GM18951 (cell line): Measurements from ENCODE around the gene FADS1.

Experiments
- POLR2A ChIP-seq: IDR thresholded peaks from 4 replicates; pipeline ENCODE4 v1.6.1; 2011; ENCODE audit warnings: mild to moderate bottlenecking; ENCODE audit not compliant: insufficient read length, insufficient read depth; ENCODE audit errors: extremely low read depth
- in situ Hi-C: fragments of 300-500 bp; cut with MboI; formaldehyde crosslinking; loops from one replicate; pipeline ENCODE4 v1.12.0; 2022; ENCODE audit warnings: low sequenced_read_pairs, mixed read lengths, inconsistent platforms; ENCODE audit not compliant: unreplicated experiment

The FADS1 gene

DNA sequence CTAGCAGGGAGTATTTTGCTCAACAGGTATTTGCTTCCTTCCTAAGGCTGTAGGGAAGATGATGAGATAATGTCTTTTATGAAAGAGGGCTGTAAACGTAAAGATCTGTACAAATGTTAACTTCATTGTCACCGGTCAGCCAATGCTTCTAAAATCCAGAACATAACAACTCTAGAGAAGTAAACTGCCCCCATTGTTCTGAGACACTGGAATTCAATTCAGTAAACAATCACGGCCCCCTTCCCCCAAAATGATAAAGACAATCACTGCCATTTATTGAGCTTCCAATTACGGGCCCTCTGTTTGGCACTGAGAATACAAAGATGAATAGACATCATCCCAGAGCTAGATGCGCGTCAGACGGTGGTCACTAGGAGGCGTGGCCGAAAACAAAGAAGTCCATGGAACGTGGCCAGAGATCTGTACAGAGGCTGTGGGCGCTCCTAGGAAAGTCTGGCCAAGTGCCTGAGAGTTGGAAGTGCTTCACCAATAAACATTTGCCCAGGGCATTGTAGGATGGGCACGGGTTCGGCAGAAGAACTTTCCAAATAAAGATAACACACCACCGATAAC is 25.0 kb downstream of the FADS1 start:
- in situ Hi-C loops, result no loop called here
- no peak for TF ChIP-seq POLR2A

DNA sequence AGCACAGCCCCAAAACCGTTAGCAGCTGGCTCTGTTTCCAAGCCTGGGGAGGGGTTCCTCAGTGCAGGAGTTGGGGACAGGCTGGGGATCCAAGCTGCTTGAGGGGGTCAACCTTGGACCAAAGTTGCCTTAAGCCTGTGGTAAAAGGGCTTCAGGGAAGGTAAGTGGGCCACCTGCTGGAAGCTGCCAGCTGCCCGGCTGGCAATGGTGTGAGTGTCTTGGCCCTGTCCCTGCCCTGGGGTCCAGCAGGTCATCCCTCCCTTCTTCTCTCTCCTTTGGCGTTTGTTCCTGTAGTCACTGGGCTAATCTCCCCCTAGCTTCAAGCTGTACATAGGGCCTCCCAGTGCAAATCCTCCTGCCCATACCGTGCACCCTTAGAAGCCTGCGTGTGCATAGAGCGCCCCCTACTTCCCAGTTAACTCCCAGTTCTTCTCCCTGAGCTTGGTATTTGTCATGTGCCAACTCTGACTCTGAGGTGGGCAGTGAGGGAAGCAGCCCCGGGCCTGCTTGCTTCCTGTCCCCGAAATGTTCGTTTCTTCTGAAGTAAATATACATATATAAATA is 28.8 kb downstream of the FADS1 start:
- no peak for TF ChIP-seq POLR2A
- in situ Hi-C loops, result no loop called here

DNA sequence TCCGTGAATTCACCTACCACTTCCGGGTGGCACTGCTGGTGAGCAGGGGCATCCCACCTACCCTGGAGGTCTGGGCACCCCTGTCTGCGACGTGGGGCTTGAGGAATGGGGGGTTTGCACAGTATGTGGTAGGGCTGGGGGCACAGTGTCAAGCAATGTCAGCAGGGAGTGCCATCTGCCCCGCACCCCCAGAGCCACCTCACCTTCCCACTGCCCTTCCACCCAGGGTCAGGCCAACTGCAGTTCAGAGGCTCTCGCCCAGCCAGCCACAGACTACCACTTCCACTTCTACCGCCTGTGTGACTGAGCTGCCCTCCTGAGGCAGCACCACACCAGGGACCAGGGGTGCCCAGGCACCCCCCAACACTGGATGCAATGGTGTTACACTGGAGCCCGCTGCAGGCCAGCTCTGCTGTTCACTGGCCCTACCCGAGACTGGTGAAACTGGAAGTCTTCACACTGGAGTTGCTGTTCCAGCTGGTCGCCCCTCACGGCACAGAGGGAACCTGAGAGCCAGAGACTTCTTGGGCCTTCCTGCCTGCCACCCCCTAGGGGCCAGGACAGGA is 30.9 kb downstream of the FADS1 start:
- in situ Hi-C loops, result no loop called here

DNA sequence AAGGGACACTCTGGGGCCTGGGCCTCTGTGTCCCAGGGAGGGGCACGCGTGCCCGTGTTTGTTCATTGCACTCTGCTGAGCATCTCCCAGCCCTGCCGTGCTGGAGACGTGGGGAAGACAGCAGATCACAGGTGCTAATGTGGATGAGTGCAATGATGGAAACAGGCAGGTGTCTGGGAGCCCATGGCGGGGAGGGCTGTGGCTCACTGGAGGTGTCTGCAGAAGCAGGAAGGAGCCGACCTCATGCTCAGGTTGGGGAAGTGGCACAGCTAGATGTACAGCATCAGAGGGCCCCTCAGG is 32.3 kb downstream of the FADS1 start:
- TF ChIP-seq POLR2A, result no peak
- in situ Hi-C loops, result no loop called here

More for the DNA sequence above, 30.9 kb downstream of the FADS1 start:
- TF ChIP-seq POLR2A, result no peak

DNA sequence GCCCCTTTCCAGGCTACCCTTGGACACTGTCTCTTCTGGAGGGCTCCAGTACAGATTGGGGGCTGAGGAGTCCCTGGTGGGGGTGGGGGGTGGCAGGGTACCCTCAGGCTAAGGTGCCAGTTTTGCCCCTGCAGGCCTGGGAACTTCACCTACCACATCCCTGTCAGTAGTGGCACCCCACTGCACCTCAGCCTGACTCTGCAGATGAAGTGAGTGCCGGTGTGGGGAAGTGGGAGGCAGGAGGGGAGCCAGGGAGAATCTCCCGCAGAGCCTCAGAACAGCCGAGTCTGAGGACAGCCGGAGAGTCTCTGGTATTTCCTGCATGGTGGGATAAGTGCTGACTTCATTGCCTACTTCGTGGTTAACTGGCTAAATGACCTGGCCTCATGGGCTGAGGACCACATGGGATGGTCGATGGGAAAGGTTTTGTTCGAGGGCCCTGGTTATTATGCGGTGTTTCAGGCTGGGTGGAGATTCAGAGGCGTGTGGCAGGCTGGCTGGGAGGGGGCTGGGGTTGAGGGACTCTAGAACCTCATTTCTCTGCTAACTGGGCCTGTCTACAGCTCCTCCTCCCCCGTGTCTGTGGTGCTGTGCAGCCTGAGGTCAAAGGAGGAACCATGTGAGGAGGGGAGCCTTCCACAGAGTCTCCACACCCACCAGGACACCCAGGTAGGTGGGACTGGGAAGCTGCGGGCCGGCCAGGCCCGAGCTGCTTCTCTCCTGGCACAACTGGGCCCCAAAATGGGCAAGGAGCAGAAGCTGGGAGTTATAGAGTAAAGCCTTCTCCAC is 32.9 kb downstream of the FADS1 start:
- in situ Hi-C loops, result no loop called here
- no peak for TF ChIP-seq POLR2A

DNA sequence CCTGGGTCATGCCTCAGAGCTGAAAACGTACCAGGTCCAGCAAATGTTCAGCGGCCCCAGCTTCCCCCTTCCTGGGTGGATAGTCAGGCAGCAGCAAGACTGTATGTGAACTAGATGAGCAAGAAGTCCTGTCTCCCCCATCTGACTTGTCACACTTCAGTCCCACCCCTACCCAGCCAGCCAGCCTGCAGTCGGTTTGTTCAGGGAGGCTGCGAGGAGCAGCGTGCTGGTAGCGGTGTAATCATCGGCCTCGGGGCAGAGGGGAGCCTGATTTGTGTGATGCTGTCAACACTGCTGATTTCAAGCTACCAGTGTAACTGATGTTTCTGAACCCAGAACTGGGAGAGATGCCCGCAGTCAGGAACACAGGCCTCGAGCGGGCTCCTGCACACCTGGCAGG is 34.0 kb downstream of the FADS1 start:
- no peak for TF ChIP-seq POLR2A
- in situ Hi-C loops, result no loop called here

DNA sequence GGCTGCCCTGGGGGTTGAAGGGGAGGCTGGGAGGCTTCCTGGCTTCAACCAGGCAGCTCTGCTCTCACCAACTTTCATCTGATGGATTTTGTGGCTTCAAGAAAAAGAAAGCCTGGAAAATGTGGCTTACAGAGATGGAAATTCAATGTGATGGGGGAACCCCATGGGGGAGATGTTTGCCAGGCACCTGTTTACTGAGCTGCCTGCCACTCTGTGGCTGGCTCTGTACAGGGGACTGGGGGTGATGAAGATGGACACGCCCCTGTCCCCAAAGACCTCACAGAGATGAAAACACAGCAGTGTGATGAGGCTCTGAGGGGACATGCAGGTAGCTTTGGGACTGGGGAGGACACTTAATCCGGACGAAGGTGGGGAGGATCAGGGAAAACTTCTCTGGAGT is 34.5 kb downstream of the FADS1 start:
- in situ Hi-C loops, result no loop called here
- no peak for TF ChIP-seq POLR2A

DNA sequence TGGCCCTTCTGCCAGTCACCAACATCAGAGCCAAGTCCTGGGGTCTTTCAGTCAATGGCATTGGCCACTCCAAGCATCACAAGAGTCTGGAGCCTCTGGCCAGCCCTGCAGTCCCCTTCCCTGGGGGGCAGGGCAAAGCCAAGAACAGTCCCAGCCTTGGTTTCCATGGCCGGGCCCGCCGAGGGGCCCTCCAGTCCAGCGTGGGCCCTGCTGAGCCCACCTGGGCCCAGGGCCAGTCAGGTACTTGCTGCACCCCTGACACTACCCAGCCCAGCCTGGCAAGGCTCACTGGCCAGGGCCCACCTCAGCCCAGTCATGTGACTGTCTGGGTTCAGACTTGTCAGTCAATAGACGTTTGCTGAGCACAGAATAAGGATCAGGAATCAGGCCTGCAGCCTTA is 35.2 kb downstream of the FADS1 start:
- in situ Hi-C loops, result no loop called here
- no peak for TF ChIP-seq POLR2A

DNA sequence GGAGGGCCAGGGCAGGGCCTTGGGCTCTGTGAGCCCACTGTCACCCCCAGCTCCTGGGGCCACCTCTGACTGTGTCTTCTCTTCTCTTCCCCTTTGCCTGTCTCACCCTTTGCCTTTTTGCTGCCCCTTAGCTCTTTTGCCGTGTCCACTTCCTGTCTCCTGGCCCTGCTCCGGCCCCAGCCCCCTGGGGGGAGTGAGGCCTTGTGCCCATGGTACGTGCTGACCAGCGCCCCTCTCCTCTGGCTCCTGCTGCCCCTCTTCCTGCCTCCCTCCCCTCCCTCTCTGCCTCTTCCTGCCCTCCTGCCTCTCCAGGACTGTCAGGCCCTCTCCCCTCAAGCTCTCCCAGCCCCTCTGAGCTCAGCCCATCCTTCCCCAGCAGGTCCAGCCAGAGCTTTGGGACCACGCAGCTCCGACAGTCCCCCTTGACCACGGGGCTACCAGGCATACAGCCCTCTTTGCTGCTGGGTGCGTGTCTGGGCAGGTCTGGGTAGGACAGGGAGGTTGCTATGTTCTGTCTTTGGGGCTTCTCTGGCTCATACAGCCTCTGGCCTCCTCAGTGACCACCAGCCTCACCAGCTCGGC is 36.1 kb downstream of the FADS1 start:
- in situ Hi-C loops, result no loop called here
- no peak for TF ChIP-seq POLR2A

DNA sequence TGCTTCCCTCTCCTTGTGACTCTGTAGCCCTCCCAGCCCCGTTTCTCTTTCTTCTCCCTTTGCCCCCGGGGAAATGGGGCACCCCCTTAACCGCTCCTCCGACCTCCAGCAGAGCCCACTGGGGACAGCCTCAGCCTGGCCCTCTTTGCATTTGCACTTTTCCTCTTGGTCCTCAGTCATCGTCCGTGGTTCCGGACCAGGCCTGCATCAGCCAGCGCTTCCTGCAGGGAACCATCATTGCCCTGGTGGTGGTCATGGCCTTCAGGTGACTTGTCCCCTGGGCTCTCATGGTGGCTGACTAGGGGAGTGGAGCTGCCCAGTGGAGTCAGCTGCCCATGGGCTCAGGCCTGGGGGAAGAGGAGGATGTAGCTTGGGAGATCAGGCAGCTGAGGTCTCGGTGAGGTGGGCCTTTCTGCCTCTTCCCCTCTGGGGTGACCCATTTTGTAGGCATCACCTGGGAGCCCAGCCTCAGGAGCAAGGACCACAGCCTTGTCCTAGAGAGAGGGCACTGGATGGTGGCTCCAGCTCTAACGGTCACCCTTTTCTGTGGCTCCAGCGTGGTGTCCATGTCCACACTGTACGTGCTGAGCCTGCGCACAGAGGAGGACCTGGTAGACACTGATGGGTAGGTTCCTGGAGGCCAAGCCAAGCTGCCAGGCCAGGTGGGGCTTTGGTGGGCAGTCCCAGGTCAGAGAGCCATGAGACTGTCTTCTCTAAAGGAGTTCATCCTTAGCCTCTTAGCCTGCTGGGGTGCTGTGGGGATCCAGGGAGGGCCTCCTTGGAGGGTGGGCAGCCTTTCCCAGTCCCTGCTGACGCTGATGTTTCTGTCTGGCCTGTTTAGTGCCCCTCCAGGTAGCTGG is 36.9 kb downstream of the FADS1 start:
- no peak for TF ChIP-seq POLR2A
- in situ Hi-C loops, result no loop called here

DNA sequence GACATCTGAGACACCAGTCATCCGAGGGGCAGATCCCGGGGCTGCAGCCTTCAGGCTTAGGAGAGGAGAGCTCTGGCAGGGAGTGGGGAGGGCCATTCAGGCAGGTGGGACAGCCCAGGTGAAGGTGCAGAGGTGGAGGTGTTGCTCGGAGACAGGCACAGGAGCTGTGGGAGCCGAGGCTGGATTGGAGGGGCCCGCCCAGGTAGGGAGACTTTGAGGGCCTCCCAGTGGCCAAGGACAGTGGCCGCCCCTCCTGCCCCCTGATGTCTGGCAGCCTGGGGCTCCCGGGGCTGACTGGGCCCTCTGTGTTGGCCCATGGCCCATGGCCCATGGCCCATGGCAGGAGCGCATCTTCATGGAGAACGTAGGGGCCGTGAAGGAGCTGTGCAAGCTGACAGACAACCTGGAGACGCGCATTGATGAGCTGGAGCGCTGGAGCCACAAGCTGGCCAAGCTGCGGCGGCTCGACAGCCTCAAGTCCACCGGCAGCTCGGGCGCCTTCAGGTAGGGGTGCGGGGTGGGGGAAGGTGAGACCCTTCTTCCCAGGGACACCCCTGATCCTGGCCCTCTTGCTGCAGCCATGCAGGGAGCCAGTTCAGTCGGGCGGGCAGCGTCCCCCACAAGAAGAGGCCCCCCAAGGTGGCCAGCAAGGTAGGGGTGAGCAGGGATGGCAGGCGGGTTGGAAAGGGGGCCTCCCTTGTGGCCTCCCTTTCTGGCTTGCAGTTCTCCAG is 37.7 kb downstream of the FADS1 start:
- in situ Hi-C loops, result no loop called here

DNA sequence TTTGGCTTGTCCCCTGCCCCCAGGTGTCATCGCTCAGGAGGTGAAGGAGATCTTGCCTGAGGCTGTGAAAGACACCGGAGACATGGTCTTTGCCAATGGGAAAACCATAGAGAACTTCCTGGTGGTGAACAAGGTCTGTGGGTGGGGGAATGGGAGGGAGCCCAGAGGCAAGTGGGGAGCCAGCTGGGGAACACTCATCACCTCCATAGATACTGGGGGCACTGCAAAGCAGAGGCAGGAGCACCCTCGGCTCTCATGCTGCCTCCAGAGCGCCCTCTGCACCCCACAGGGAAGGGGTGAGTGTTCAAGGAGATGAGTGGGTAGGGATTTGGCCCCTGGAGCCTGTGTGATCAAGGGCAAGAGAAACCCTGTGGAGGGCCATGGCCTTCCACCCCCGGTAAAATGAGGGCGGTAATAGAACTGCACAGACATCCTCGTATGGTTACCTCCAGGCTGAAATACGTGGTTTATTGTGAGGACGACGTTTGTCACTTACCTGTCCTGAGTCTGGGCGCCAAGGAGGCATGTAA is 38.4 kb downstream of the FADS1 start:
- no peak for TF ChIP-seq POLR2A
- in situ Hi-C loops, result no loop called here

More for the DNA sequence above, 37.7 kb downstream of the FADS1 start:
- no peak for TF ChIP-seq POLR2A
